Lower leg skin (tissue), 3 donors: ENCODE results near the gene DUSP9.

Experiments used
- CTCF ChIP-seq, 3 donors: fragments of 450-650 bp; IDR thresholded peaks; one replicate each; pipeline ENCODE4 v1.5.1; 2016; ENCODE audit warnings: antibody characterized with exemption in 3 of 3, mild to moderate bottlenecking in 3 of 3, moderate library complexity in 2 of 3
- POLR2A ChIP-seq, 2 donors: fragments of 450-650 bp; IDR thresholded peaks; one replicate each; pipeline ENCODE4 v1.6.1; 2016 to 2017; ENCODE audit warnings: antibody characterized with exemption in 2 of 2, mild to moderate bottlenecking in 1 of 2, moderate library complexity in 1 of 2

GRCh38 chrX:153612413-153612812 lies 34.6 kb upstream of the DUSP9 start:
- no peak for TF ChIP-seq CTCF (IDR thresholded peaks at IDR 0.05)
- TF ChIP-seq POLR2A (IDR thresholded peaks at IDR 0.05): no peak
